MCF 10A (cell line): ENCODE results near the gene GJA4. TPM values are rescaled to one million over a fixed set of nuclear protein-coding genes. Genes with fewer than 3 reads are reported as not detected.

ENCODE experiments used
- BruUV-seq: library from RNA; stranded (reverse); fragments of 400-500 nt; replicated peaks from 2 replicates; lab custom pipeline; 2021; lab: Mats Ljungman, UMichigan
- CTCF ChIA-PET: fragments of 300-600 bp; sonication (Branson Sonifier 250); formaldehyde crosslinking; extraction: SDS; loops from one replicate; lab custom pipeline; 2021; ENCODE audit warnings: antibody characterized with exemption, inconsistent platforms; lab: Yijun Ruan, JAX
- POLR2A ChIA-PET: fragments of 300-600, 350-650 bp; sonication (Branson Sonifier 250); formaldehyde crosslinking; extraction: SDS; loops from one replicate; lab custom pipeline; 2020; ENCODE audit warnings: antibody characterized with exemption, inconsistent platforms; lab: Yijun Ruan, JAX
- DNase-seq: peaks from one replicate; pipeline ENCODE4 v3.0.0-alpha.2; 2018; ENCODE audit not compliant: unreplicated experiment
- H3K27ac Mint-ChIP-seq: one replicate; pipeline ENCODE4 v1.8.0; 2022; ENCODE audit warnings: mild to moderate bottlenecking, low read depth, mixed read lengths; ENCODE audit not compliant: unreplicated experiment
- H3K27me3 Mint-ChIP-seq: one replicate; pipeline ENCODE4 v1.8.0; 2022; ENCODE audit warnings: mixed read lengths; ENCODE audit not compliant: insufficient read depth, unreplicated experiment
- H3K36me3 Mint-ChIP-seq: one replicate; pipeline ENCODE4 v1.8.0; 2022; ENCODE audit warnings: mild to moderate bottlenecking, moderate library complexity, mixed read lengths; ENCODE audit not compliant: insufficient read depth, unreplicated experiment
- H3K4me1 Mint-ChIP-seq: one replicate; pipeline ENCODE4 v1.8.0; 2022; ENCODE audit warnings: mixed read lengths; ENCODE audit not compliant: insufficient read depth, unreplicated experiment
- H3K4me3 Mint-ChIP-seq: one replicate; pipeline ENCODE4 v1.8.0; 2022; ENCODE audit warnings: mild to moderate bottlenecking, moderate library complexity, mixed read lengths; ENCODE audit not compliant: unreplicated experiment
- H3K9me3 Mint-ChIP-seq: one replicate; pipeline ENCODE4 v1.8.0; 2022; ENCODE audit warnings: mixed read lengths; ENCODE audit not compliant: unreplicated experiment
- CTCF ChIP-seq: fragments of 200-600 bp; IDR thresholded peaks from one replicate; pipeline ENCODE4 v1.8.0; 2022; ENCODE audit warnings: antibody characterized with exemption, mild to moderate bottlenecking; ENCODE audit not compliant: unreplicated experiment
- intact Hi-C: fragments of 100-400 bp; cut with micrococcal nuclease; formaldehyde crosslinking; loops from 2 replicates; pipeline ENCODE4 v1.14.1; 2022
- total RNA-seq: library from RNA; stranded (reverse); gene quantifications from 2 replicates; pipeline ENCODE4 v1.2.3, GENCODE V29; 2022

GJA4 gene
- total RNA-seq, 1 experiment from 2014 or later, result not detected

GRCh38 chr1:34781844-34782391 lies 10.9 kb upstream of the GJA4 start:
- POLR2A ChIA-PET, result interaction anchor here (0.7 to 4.5 kb wide), 8 partner anchors 11 to 1119 kb away, joined by 3 to 23 read pairs (median 4); partner anchors contain the start of gene TMEM35B
- Mint-ChIP-seq H3K4me1 (peaks cover 61% of the 10 kb centered on the region), H3K27me3 (no peaks in the 10 kb centered on the region), H3K36me3 (peaks cover 39% of the 10 kb centered on the region), H3K9me3 (no peaks in the 10 kb centered on the region), H3K4me3 (peak overlapping the region; percentile 96), H3K27ac (peak overlapping the region; percentile 92)
- intact Hi-C loops, result loop anchor here (1.0 kb wide), 1 partner anchor 27 kb away; the partner anchor contains the start of gene GJB5
- CTCF ChIA-PET, result interaction anchor here (0.5 to 2.4 kb wide), 12 partner anchors 9 to 1151 kb away, joined by 3 to 20 read pairs (median 3); partner anchors contain the start of genes GJB5 and SMIM12
- peak; percentile 44 for DNase-seq
- no peak for TF ChIP-seq CTCF
- BruUV-seq, result no TSS peak

- H3K9me3 Mint-ChIP-seq, result no peaks in the 10 kb centered on the region
- H3K27ac Mint-ChIP-seq, result no peak overlapping the region
- CTCF ChIA-PET, result interaction anchor here (0.5 to 2.4 kb wide), 8 partner anchors 30 to 671 kb away, joined by 3 to 15 read pairs (median 4); partner anchors contain the start of gene GJB5
- peaks cover 41% of the 10 kb centered on the region for H3K4me1 Mint-ChIP-seq
- H3K36me3 Mint-ChIP-seq, result peaks cover 42% of the 10 kb centered on the region
- H3K27me3 Mint-ChIP-seq, result no peaks in the 10 kb centered on the region
- no peak for DNase-seq
- no TSS peak for BruUV-seq
- intact Hi-C loops, result no loop called here
- no peak overlapping the region for H3K4me3 Mint-ChIP-seq
- TF ChIP-seq CTCF, result no peak
- POLR2A ChIA-PET, result no interaction called here
Observed at GRCh38 chr1:34784751-34785221, 8.0 kb upstream of the GJA4 start.

- Mint-ChIP-seq H3K27me3 (no peaks in the 10 kb centered on the region), H3K27ac (no peak overlapping the region), H3K9me3 (no peaks in the 10 kb centered on the region), H3K36me3 (peaks cover 42% of the 10 kb centered on the region), H3K4me1 (peaks cover 35% of the 10 kb centered on the region), H3K4me3 (no peak overlapping the region)
- no peak for DNase-seq
- BruUV-seq, result no TSS peak
- CTCF ChIA-PET, result interaction anchor here (0.7 to 2.4 kb wide), 12 partner anchors 9 to 670 kb away, joined by 3 to 15 read pairs (median 4); partner anchors contain the start of gene GJB5
- POLR2A ChIA-PET, result interaction anchor here (1.4 kb wide), 1 partner anchor 74 kb away, joined by 10 read pairs; the partner anchor contains the start of gene SMIM12
- TF ChIP-seq CTCF, result no peak
- intact Hi-C loops, result no loop called here
Observed at GRCh38 chr1:34785231-34785874, 7.4 kb upstream of the GJA4 start.
